22Rv1 (cell line): ENCODE results near the gene C11orf54.
A peak's percentile ranks its signal among the peaks of the same experiment; 100 is the strongest.

Experiments used
- H3K27ac ChIP-seq: fragments of 450-650 bp; 2 replicates; pipeline ENCODE4 v1.5.1; 2017
- CTCF ChIP-seq: fragments of 450-650 bp; IDR thresholded peaks from 2 replicates; pipeline ENCODE4 v1.5.1; 2017; ENCODE audit warnings: mild to moderate bottlenecking
- ZFX ChIP-seq: fragments of 450-650 bp; IDR thresholded peaks from 2 replicates; pipeline ENCODE4 v1.6.1; 2017; ENCODE audit warnings: antibody characterized with exemption, borderline replicate concordance

The C11orf54 gene

DNA sequence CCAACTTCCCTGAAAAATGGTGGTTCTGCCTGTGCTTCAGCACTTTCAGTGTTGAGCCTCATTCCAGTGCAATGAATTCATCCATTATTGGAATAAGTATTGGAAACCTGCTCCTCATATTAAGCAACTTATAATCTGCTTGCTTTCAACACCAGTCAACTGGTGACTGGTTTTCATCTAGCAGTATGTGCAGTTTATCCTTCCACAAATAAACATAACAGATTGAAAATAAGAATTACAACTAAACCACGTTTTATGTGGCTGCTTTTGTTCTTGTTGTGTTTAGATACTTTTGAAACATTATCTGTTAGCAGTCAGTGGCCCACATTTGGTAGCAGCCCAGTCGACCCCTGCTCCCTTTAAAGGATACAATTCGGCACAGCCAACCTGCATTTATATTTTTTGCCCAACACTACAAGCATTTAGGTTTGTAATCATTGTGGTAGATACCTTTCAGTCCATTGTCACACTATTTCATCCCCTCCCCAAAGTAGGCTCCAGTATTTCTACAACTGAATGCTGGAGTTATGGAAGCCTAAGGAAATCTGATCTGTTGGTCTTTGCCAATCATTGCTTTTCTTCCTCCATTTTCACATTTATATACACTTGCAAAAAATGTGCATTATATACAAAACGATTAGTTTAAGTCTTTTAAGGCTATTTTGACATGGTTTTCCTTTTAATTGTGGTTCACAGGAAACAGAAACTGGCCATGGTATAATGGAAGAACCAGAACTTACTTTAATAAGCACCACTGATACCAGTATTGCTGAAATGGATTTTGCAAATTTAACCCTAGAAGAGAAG is 13.3 kb upstream of the C11orf54 start:
- TF ChIP-seq ZFX (no peak), CTCF (no peak)
- H3K27ac ChIP-seq: peak overlapping the region; percentile 33; the same call in 1 of the 2 replicates

GRCh38 chr11:93728792-93729128 is 12.7 kb upstream of the C11orf54 start:
- peak overlapping the region; percentile 33; the same call in 1 of the 2 replicates for H3K27ac ChIP-seq
- TF ChIP-seq CTCF: no peak
- TF ChIP-seq ZFX: no peak

DNA sequence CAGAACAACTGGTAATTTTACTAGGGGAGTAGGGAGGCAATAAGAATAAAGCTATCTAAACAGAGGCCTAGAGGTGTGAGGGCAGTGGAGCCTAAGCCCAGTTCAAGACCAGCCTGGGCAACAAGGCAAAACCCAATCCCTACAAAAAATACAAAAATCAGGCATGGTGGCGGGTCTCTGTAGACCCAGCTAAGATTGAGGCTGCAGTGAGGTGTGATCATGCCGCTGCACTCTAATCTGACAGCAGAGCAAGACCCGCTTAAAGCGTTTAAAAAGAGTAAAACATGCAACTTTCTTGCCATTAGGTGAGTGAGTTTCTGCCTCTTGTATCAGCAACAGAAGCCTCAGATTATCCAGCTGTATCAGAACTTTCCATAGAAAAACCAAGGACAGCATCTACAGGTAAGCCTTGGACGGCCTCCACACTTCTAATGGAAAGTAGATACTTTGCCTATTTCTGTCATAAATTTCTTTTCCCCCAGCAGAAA is 12.3 kb upstream of the C11orf54 start:
- peak overlapping the region; percentile 33; the same call in 1 of the 2 replicates for H3K27ac ChIP-seq
- TF ChIP-seq ZFX (no peak), CTCF (no peak)

DNA sequence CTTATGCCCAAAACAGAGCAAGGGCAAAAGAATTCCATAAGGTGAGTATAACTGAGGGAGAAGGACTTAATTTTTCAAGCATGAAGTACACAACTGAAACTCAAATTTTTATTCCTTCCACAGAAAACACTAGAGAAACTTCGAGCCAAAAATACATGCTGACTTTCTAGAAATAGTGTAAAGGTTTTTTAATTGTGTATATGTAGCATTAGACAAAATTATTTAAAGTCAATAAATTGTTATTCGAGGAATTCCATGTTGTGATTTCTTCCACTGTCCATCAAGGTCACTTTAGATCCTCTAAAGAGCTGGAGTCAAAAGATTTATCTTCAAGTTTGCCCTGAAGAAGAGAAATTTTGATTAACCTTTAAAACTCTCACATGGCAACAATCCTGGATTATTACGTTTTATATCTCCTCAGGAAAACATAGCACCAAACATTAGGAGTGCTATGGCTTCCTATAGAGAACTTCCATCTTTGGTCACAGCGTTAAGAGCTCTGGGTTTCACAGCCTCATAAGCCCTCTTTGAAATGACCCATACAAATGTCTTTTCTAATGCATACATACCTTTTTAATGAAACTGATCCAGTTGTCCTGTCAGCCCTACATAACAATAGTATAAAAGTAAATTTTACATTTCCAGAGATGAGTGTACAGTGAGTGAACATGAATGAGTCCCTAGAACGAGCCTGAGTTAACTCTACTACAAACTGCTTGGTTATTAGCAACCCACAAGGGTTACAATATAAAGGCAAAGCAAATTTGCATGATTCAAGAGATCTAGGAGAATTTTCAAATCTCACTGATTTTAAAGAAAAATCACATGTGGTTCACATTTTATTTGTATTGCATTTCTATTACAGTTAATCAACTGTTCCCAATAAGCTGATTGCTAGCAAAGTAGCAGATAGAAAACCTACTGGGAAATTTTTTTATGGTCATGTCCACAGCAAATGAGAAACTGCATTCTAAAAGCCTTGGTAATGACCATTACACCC is 11.1 kb upstream of the C11orf54 start:
- H3K27ac ChIP-seq: peak overlapping the region; percentile 33; the same call in 1 of the 2 replicates
- TF ChIP-seq ZFX (no peak), CTCF (no peak)

GRCh38 chr11:93732237-93732892 is 9.1 kb upstream of the C11orf54 start:
- TF ChIP-seq ZFX (no peak), CTCF (no peak)
- H3K27ac ChIP-seq: peak overlapping the region; percentile 9; the same call in 1 of the 2 replicates

DNA sequence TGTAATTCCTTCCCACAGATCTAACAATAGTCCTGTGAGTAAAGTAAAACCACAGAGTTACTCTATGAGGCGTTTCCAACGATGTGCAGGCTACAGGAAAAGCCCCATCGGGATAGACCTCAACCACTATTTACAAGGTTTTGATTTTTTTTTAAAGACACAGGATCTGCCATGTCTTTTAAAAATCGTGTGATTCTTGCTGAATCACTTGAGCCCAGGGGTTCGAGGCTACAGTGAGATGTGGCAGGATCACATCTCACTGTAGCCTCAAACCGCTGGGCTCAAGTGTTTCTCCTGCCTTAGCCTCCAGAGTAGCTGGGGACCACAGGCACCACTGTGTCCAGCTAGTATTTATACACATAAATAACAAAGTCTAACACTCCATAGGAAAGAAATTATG is 8.0 kb upstream of the C11orf54 start:
- no peak overlapping the region for H3K27ac ChIP-seq
- TF ChIP-seq CTCF (no peak), ZFX (no peak)
